Activated B cell treated with CpG ODN at 0.5 μM for 24 hours (primary cell): ENCODE results near the gene PLEKHA5. TPM values are rescaled to one million over a fixed set of nuclear protein-coding genes. Genes with fewer than 3 reads are reported as not detected.
"Not testable (repeated sequence)": the region's sequence is repeated elsewhere in the genome, so short reads cannot be mapped to it uniquely, and the experiment has no call there.

ENCODE experiments used
- ATAC-seq: fragments of 200-7000 bp; cut with Tn5 transposase; one replicate; pipeline ENCODE4 v1.10.0; 2021; ENCODE audit warnings: low read depth, mild to moderate bottlenecking, moderate library complexity
- CTCF ChIA-PET: fragments of 350-600 bp; sonication (Branson Sonifier 250); formaldehyde crosslinking; loops from one replicate; lab custom pipeline; 2021; ENCODE audit warnings: antibody characterized with exemption; lab: Charles Lee
- POLR2A ChIA-PET: fragments of 350-600 bp; sonication (Branson Sonifier 250); formaldehyde crosslinking; loops from one replicate; lab custom pipeline; 2021; ENCODE audit warnings: antibody characterized with exemption; lab: Charles Lee
- DNase-seq: peaks from one replicate; pipeline ENCODE4 v3.0.0; 2022
- H3K27ac Mint-ChIP-seq: one replicate; pipeline ENCODE4 v1.8.0; 2020; ENCODE audit warnings: mixed read lengths
- H3K27me3 Mint-ChIP-seq: one replicate; pipeline ENCODE4 v1.8.0; 2021; ENCODE audit warnings: mixed read lengths
- H3K36me3 Mint-ChIP-seq: one replicate; pipeline ENCODE4 v1.8.0; 2021; ENCODE audit warnings: low read depth, mixed read lengths
- H3K4me1 Mint-ChIP-seq: one replicate; pipeline ENCODE4 v1.8.0; 2021; ENCODE audit warnings: mixed read lengths
- H3K4me3 Mint-ChIP-seq: one replicate; pipeline ENCODE4 v1.8.0; 2020; ENCODE audit warnings: mild to moderate bottlenecking, mixed read lengths
- H3K9me3 Mint-ChIP-seq: one replicate; pipeline ENCODE4 v1.8.0; 2020; ENCODE audit warnings: mixed read lengths
- CTCF ChIP-seq: fragments of 200-600 bp; IDR thresholded peaks from one replicate; pipeline ENCODE4 v1.8.0; 2022; ENCODE audit warnings: antibody characterized with exemption, mild to moderate bottlenecking
- intact Hi-C: fragments of 100-400 bp; cut with micrococcal nuclease; formaldehyde crosslinking; loops from one replicate; pipeline ENCODE4 v1.15.1; 2024
- total RNA-seq: library from RNA; stranded (reverse); gene quantifications from 2 replicates; pipeline ENCODE4 v1.2.3, GENCODE V29; 2022

Gene PLEKHA5
- total RNA-seq, 1 donor from 2014 or later: 0.11 TPM

DNA sequence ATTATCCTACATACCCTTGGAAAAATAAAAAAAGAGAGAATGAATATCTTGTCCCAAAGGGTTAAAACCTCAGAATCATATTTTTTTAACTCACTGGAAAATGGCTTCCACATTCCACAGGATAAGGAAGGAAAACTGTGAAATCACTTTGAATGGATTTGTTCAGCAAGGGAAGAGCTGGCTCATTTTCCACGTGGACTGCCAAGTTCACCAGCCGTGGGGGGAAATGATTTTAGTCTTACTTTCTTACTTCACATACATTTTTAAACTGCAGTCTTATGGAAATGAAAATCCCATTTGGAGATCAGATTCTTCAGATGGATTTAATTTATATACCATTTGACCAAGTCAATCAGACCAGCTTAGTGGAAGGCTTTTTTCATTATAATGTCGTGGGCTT lies 279.8 kb downstream of the PLEKHA5 start:
- H3K27ac Mint-ChIP-seq: no peak overlapping the region
- DNase-seq (no peak), ATAC-seq (no peak)
- H3K36me3 Mint-ChIP-seq: no peaks in the 10 kb centered on the region
- H3K9me3 Mint-ChIP-seq: no peaks in the 10 kb centered on the region
- intact Hi-C loops: no loop called here
- H3K4me1 Mint-ChIP-seq: no peaks in the 10 kb centered on the region
- no peak overlapping the region for H3K4me3 Mint-ChIP-seq
- H3K27me3 Mint-ChIP-seq: peaks cover 3% of the 10 kb centered on the region
- no peak for TF ChIP-seq CTCF
- POLR2A ChIA-PET: no interaction called here
- CTCF ChIA-PET: no interaction called here

GRCh38 chr12:19410211-19410610 lies 280.7 kb downstream of the PLEKHA5 start:
- Mint-ChIP-seq H3K36me3 (no peaks in the 10 kb centered on the region), H3K4me1 (no peaks in the 10 kb centered on the region), H3K27me3 (peaks cover 3% of the 10 kb centered on the region), H3K4me3 (no peak overlapping the region), H3K9me3 (no peaks in the 10 kb centered on the region), H3K27ac (no peak overlapping the region)
- CTCF ChIA-PET: no interaction called here
- intact Hi-C loops: no loop called here
- POLR2A ChIA-PET: no interaction called here
- ATAC-seq: no peak
- no peak for TF ChIP-seq CTCF
- DNase-seq: no peak

- H3K27me3 Mint-ChIP-seq: peaks cover 3% of the 10 kb centered on the region
- no peak for TF ChIP-seq CTCF
- no peak overlapping the region for H3K4me3 Mint-ChIP-seq
- ATAC-seq: no peak
- no peak for DNase-seq
- no peaks in the 10 kb centered on the region for H3K9me3 Mint-ChIP-seq
- no peak overlapping the region for H3K27ac Mint-ChIP-seq
- no peaks in the 10 kb centered on the region for H3K36me3 Mint-ChIP-seq
- H3K4me1 Mint-ChIP-seq: no peaks in the 10 kb centered on the region
- intact Hi-C loops: no loop called here
- CTCF ChIA-PET: no interaction called here
- POLR2A ChIA-PET: no interaction called here
These were observed 281.2 kb downstream of the PLEKHA5 start for GRCh38 chr12:19410629-19411185.

DNA sequence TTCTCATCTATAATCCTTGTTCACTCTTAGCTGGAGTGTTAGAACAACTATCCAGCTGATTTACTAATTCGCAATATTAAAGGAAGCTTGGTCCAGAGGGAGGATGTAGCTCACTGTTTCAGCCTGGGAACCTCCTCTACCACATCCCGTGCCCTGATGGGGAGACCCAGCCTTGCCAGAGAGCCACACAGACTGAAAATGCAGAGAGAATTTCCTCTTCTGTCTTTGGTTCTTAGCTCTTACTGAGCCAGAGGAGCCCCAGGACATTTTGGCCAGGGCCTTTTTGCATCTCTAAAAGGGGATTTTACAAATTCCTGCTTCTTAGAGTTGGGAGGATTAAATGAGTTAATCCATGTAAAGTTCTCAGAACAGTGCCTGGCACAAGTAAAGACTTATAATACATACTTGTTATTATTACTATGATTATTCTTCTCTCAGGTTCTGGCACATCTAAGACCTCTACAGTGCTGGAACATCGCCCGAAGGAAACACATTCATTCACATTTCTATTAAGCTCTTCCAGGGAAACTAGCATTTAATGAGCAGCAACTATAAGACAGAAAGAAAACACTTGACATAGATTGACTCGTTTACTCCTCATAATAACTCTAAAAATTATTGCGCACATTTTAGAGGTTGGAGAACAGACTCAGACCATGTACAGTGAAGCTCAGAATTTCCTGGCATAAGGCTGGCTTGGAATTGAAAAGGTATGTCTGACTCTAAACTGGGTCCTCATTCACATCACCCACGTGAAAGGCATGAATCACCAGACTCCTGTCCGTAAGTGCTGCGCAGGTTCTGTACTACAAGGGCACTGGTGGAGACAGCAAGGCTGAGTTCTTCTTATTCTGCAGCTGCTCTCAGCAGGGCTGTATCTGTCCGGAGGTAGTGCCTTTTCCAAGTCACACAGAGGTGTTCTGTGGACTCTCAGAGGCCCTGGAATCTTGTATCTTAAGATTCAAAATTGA lies 282.0 kb downstream of the PLEKHA5 start:
- Mint-ChIP-seq H3K4me1 (no peaks in the 10 kb centered on the region), H3K27me3 (peaks cover 3% of the 10 kb centered on the region), H3K4me3 (no peak overlapping the region), H3K27ac (no peak overlapping the region), H3K36me3 (no peaks in the 10 kb centered on the region), H3K9me3 (no peaks in the 10 kb centered on the region)
- intact Hi-C loops: no loop called here
- ChIA-PET CTCF (no interaction called here), POLR2A (no interaction called here)
- DNase-seq: no peak
- no peak for ATAC-seq
- no peak for TF ChIP-seq CTCF

DNA sequence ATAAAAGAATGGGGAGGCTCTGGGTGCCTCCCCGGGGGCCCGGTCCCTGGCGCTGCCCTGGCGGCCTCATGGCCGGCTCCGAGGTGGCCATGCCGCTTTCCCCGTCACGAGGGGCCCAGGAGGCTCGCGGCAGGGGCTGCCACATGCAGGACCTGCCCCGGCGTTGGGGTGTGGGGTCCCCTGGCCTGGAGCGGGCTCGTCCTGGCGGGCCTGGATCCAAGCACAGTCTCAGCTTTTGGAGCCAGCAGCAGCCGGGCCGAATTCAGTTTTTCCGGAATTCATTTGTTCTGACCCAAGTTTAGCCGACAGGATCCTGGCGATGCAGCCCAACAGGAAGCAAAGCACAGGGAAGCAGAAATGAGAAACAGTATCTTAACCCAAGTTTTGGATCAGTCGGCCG lies 283.3 kb downstream of the PLEKHA5 start:
- CTCF ChIA-PET: no interaction called here
- H3K27ac Mint-ChIP-seq: no peak overlapping the region
- TF ChIP-seq CTCF: no peak
- H3K27me3 Mint-ChIP-seq: peaks cover 3% of the 10 kb centered on the region
- DNase-seq: no peak
- POLR2A ChIA-PET: no interaction called here
- intact Hi-C loops: no loop called here
- ATAC-seq: no peak
- no peaks in the 10 kb centered on the region for H3K36me3 Mint-ChIP-seq
- no peaks in the 10 kb centered on the region for H3K9me3 Mint-ChIP-seq
- no peaks in the 10 kb centered on the region for H3K4me1 Mint-ChIP-seq
- H3K4me3 Mint-ChIP-seq: no peak overlapping the region

- DNase-seq, CTCF ChIA-PET, intact Hi-C loops, H3K4me1 Mint-ChIP-seq, H3K36me3 Mint-ChIP-seq, H3K27me3 Mint-ChIP-seq, H3K9me3 Mint-ChIP-seq, H3K4me3 Mint-ChIP-seq, ATAC-seq, H3K27ac Mint-ChIP-seq, POLR2A ChIA-PET: not testable (repeated sequence)
These were observed 284.0 kb downstream of the PLEKHA5 start for GRCh38 chr12:19413582-19413981.
